ENCODE data around the gene TEX14. TPM values are rescaled to one million over a fixed set of nuclear protein-coding genes. Genes with fewer than 3 reads are reported as not detected.

The TEX14 gene
- total RNA-seq, 1 experiment from 2014 or later, result 0.55 TPM

DNA sequence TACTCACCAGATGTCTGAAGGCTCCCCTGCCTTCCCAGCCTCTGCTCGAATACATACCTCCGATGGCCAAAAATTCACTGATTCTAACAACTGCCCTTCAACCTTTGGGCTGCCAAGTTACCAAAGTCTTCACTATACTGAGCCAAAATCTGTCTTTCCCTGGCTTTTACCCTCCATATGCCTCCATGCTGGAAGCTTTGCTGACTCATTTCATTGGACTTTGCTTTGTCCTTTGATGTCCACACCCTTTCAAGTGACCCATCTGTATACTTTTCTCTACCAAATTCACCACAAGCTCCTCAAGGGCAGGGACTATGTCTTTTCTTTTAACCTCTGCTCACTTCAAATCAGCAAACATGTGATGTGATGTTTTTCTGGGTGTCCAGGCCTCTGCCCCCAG is 156.4 kb downstream of the TEX14 start:
- no peak overlapping the region for H3K4me3 ChIP-seq
- DNase-seq, result peak in 1 of 2 experiments; percentile 79
- H3K27ac ChIP-seq, result no peak overlapping the region
- ChIA-PET CTCF (interaction anchor here (0.5 to 0.6 kb wide), 2 partner anchors 8 to 130 kb away, joined by 3 read pairs; no protein-coding TSS in a partner anchor), POLR2A (ENCODE audit: unreplicated experiment) (interaction anchor here (0.6 to 1.0 kb wide), 3 partner anchors 17 to 96 kb away, joined by 4 to 17 read pairs (median 5); no protein-coding TSS in a partner anchor)
- no peaks in the 10 kb centered on the region for H4K20me1 ChIP-seq (ENCODE audit: insufficient read depth)
- H3K9me3 ChIP-seq (ENCODE audit: insufficient read depth, low read depth), result no peaks in the 10 kb centered on the region
- H3F3A ChIP-seq (ENCODE audit: insufficient read depth, low read depth), result peaks cover 13% of the 10 kb centered on the region; the same call in 1 of the 2 replicates
- peaks cover 15% of the 10 kb centered on the region for H3K4me1 ChIP-seq (replicated peaks; ENCODE audit: insufficient read depth)
- intact Hi-C loops (cut with micrococcal nuclease; ENCODE audit: unreplicated experiment), result no loop called here
- H3K36me3 ChIP-seq (ENCODE audit: low read depth), result no peaks in the 10 kb centered on the region
- H3K4me2 ChIP-seq, result peak overlapping the region; percentile 34
- peaks cover 21% of the 10 kb centered on the region for H3K27me3 ChIP-seq (ENCODE audit: insufficient read depth, low read depth)
- no peak overlapping the region for H2AFZ ChIP-seq
- H3K79me2 ChIP-seq (ENCODE audit: low read depth), result no peaks in the 10 kb centered on the region
- H3K9me2 ChIP-seq (ENCODE audit: insufficient read depth), result no peaks in the 10 kb centered on the region
- no TSS peak for BruUV-seq (replicated peaks)
- no peak for TF ChIP-seq EZH2 (IDR thresholded peaks at IDR 0.05; ENCODE audit: low read depth)
- TF ChIP-seq, protein P1, sequence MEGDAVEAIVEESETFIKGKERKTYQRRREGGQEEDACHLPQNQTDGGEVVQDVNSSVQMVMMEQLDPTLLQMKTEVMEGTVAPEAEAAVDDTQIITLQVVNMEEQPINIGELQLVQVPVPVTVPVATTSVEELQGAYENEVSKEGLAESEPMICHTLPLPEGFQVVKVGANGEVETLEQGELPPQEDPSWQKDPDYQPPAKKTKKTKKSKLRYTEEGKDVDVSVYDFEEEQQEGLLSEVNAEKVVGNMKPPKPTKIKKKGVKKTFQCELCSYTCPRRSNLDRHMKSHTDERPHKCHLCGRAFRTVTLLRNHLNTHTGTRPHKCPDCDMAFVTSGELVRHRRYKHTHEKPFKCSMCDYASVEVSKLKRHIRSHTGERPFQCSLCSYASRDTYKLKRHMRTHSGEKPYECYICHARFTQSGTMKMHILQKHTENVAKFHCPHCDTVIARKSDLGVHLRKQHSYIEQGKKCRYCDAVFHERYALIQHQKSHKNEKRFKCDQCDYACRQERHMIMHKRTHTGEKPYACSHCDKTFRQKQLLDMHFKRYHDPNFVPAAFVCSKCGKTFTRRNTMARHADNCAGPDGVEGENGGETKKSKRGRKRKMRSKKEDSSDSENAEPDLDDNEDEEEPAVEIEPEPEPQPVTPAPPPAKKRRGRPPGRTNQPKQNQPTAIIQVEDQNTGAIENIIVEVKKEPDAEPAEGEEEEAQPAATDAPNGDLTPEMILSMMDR (conservative IDR thresholded peaks at IDR 0.05), result no peak

DNA sequence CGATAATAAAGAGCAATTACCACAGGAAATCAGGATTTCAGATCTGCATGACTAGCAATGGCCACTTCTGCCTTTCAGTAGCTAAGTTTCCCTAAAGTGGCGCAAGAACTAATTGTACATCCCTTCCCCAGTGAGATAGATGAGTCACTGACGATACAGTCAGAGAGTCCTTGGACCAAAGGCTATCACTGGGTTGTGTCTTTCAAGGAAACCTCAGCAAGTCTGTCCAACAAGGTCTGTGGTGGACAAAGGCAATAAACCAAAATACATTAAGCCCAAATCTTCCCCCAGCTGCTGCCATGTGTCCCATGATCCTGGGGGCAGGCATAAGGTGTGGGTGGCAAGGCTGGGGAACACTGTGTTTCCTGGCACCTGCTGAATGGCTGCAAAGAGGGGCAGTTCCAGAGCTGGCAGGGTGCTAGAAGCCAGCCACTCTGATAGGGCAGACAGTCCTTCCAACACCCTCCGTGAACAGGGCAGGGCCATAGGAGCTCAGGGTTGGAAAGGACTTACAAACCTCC is 156.9 kb downstream of the TEX14 start:
- no peak for TF ChIP-seq EZH2 (IDR thresholded peaks at IDR 0.05; ENCODE audit: low read depth)
- POLR2A ChIA-PET (ENCODE audit: unreplicated experiment), result interaction anchor here (0.6 to 1.0 kb wide), 2 partner anchors 16 to 97 kb away, joined by 4 to 17 read pairs; no protein-coding TSS in a partner anchor
- no TSS peak for BruUV-seq (replicated peaks)
- Histone ChIP-seq H3K4me3 (no peak overlapping the region), H3K36me3 (ENCODE audit: low read depth) (no peaks in the 10 kb centered on the region), H2AFZ (no peak overlapping the region), H3K9me2 (ENCODE audit: insufficient read depth) (no peaks in the 10 kb centered on the region), H3K27me3 (ENCODE audit: insufficient read depth, low read depth) (peaks cover 21% of the 10 kb centered on the region), H3K4me1 (replicated peaks; ENCODE audit: insufficient read depth) (peaks cover 15% of the 10 kb centered on the region), H3K4me2 (peak overlapping the region; percentile 34), H3K79me2 (ENCODE audit: low read depth) (no peaks in the 10 kb centered on the region), H4K20me1 (ENCODE audit: insufficient read depth) (no peaks in the 10 kb centered on the region), H3K9me3 (ENCODE audit: insufficient read depth, low read depth) (no peaks in the 10 kb centered on the region), H3F3A (ENCODE audit: insufficient read depth, low read depth) (peaks cover 13% of the 10 kb centered on the region; the same call in 1 of the 2 replicates), H3K27ac (no peak overlapping the region)
- peak in 1 of 2 experiments; percentile 66 for DNase-seq
- CTCF ChIA-PET, result interaction anchor here (0.6 to 1.1 kb wide), 3 partner anchors 16 to 130 kb away, joined by 3 to 6 read pairs (median 3); no protein-coding TSS in a partner anchor
- intact Hi-C loops (cut with micrococcal nuclease; ENCODE audit: unreplicated experiment), result no loop called here

DNA sequence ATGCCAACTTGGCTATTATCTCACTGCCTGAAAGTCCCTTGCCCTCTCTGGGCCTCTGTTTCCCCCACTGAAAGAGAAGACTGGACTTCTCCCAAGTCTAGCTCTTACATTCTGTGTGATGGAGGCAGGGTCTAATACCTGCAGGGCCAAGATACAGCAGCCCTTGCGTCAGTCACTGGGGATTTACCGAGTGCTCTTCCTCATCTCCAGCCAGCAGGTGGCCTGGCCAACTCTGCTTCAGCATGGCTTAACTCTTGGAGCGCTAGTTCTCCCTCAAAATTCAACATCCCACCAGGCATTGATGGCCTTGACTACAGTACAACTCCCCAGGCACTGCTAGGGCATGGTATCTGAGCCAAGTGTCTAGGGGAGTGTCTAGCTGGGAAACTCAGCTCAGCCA is 157.5 kb downstream of the TEX14 start:
- POLR2A ChIA-PET (ENCODE audit: unreplicated experiment), result interaction anchor here (0.6 kb wide), 1 partner anchor 145 kb away, joined by 4 read pairs; no protein-coding TSS in a partner anchor
- H3K4me2 ChIP-seq, result no peak overlapping the region
- BruUV-seq (replicated peaks), result no TSS peak
- H3K9me2 ChIP-seq (ENCODE audit: insufficient read depth), result no peaks in the 10 kb centered on the region
- H3K27ac ChIP-seq, result no peak overlapping the region
- intact Hi-C loops (cut with micrococcal nuclease; ENCODE audit: unreplicated experiment), result no loop called here
- no peak for TF ChIP-seq EZH2 (IDR thresholded peaks at IDR 0.05; ENCODE audit: low read depth)
- TF ChIP-seq, protein P1 (conservative IDR thresholded peaks at IDR 0.05), result no peak
- no peaks in the 10 kb centered on the region for H3K9me3 ChIP-seq (ENCODE audit: insufficient read depth, low read depth)
- H3K79me2 ChIP-seq (ENCODE audit: low read depth), result no peaks in the 10 kb centered on the region
- no peak overlapping the region for H3K4me3 ChIP-seq
- CTCF ChIA-PET, result interaction anchor here (0.7 to 1.1 kb wide), 2 partner anchors 15 to 51 kb away, joined by 3 to 6 read pairs; no protein-coding TSS in a partner anchor
- no peaks in the 10 kb centered on the region for H3K36me3 ChIP-seq (ENCODE audit: low read depth)
- no peak overlapping the region for H2AFZ ChIP-seq
- no peaks in the 10 kb centered on the region for H4K20me1 ChIP-seq (ENCODE audit: insufficient read depth)
- DNase-seq, result no peak
- peaks cover 15% of the 10 kb centered on the region for H3K4me1 ChIP-seq (replicated peaks; ENCODE audit: insufficient read depth)
- peaks cover 13% of the 10 kb centered on the region; the same call in 1 of the 2 replicates for H3F3A ChIP-seq (ENCODE audit: insufficient read depth, low read depth)
- peaks cover 21% of the 10 kb centered on the region for H3K27me3 ChIP-seq (ENCODE audit: insufficient read depth, low read depth)

All from PC-9 (cell line).